Amygdala (tissue), 56 donors: ENCODE data around the gene PKDCC.

Experiments
- DNase-seq, 56 donors: peaks; one replicate each; lab custom pipeline; 2025; lab: John Stamatoyannopoulos, UW

Gene PKDCC

DNA sequence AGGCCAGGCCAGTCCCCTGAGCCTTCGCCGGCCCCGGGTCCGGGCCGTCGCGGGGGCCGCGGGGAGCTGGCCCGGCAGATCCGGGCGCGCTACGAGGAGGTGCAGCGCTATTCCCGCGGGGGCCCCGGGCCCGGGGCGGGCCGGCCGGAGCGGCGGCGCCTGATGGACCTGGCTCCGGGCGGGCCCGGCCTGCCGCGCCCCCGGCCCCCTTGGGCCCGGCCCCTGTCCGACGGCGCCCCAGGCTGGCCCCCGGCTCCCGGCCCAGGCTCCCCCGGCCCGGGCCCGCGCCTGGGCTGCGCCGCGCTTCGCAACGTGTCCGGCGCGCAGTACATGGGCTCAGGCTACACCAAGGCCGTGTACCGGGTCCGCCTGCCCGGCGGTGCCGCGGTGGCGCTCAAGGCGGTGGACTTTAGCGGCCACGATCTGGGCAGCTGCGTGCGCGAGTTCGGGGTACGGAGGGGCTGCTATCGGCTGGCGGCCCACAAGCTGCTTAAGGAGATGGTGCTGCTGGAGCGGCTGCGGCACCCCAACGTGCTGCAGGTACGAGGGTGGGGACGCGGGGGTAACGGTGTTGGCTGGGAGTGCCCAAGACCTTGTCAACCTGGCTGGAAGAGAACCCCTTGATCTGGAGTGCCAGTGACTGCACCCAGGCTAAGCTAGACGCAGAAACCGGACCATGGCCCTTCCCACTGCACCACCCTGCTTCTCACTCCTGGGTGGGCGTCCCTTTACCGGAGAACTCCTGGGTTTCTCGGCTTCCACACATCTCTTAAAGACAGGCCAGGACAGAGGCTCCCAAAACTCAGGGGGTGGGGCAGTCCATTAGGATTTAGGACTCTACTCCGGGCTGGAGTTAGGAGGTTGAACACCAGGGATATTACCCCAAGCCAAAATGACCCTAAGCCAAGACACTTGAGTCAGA, 739 bp downstream of the PKDCC start:
- DNase-seq, result peak in 2 of 56 donors; percentile 21 to 32

DNA sequence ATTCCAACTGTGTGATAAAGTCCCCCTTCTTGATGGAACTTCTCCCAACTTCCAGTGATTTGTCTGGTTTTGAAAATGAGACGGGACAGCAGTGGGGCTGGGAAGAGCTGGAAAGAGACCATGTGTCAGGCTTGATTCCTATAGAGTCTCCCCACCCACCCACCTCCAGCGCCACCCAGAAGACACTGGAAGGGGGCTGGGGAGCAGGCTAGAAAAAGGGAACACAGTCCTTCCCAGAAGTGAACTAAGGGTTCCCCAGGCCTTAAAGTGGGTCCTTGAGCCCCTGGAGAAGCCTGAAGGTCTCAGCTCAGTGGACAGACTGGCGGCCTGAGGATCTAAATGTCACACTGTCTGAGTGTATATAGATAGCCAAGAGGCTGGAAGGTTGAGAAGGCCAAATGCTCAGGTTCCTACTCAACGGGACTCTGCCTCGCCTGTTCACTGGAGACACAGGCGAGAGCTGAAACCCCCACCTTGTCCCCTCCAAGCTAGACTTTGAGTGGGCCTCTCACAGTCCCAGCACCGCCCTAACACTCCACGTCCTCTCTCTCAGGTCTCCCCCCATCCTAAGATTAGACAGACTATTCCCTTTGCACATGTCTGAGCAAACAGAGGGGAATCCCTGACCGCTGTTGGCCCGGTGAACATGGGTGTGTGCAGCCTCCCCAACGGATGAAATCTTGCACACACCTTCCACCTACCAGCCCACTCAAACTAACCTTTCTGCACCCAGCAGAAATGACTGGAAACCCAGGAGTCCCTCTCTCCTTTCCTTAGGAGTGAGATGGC, 1.6 kb downstream of the PKDCC start:
- no peak for DNase-seq

DNA sequence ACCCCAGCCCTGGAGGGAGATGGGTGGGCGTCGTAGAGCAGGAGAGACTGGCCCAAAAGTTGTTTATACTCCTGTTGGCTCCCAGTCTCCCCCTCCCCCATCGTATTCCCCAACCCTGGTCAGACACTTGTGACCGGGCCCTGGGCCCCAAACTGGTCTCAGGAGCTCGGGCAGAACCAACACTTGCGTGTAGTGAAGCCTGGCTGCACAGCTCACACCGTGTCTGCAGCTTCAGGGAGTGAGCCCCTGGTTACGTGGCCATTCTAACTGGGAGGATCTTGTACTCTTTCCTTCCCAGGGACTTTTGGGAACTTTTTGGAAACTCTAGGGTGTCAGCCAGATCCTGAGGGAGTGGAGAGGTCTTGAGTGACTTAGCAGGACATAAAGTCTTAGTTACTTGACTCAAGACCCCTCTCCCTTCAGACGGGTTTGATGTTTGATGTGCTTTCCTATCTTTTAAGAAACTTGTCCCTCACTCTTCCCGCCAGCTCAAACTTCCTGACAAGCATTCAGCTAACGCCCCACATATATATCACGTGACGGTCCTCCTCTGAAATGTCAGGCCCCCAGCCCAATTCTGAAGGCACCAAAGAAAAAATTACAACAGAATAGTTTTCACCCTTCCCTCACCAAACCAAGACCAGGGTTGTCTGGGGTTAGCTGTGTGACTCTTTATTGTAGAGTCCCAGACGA, 2.3 kb downstream of the PKDCC start:
- no peak for DNase-seq

DNA sequence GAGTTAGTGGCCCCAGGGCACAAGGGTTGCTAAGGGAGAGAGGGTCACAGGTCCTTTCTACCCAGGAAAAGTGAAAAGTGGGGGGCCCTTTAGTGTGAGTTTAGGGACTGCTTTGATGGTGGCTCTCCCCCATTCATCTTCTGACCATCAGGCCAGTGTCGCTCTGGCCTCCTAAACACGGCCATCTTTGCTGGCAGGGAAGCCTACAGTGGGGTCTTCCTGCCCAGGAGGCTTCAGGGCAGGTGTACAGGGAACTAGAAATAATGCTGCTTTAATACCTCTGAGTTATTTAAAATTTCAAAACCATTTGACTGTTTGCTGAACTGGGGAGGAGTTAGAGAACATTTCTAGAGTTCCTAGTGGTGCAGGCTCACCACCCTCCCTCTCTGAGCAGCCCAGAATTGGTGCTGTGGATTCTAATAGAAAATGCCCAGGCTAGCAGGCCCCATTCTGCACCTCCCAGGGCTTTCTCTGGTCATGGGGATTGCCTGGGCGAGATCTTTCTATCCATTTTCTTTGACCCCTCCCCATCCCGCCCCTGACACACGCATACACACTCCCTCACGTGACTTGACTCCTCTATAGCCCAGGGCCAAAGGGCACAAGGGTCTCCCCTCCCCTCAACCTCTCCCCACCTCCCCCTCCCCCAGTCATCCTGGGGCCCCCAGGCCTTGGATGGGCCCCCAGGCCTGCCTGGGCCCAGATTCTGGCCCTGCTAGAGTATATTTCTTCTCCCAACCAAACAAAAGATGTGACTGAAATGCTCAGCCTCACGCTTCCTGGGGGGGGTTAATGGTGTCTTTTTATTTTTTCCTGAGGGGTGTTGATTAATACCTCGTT, 3.1 kb downstream of the PKDCC start:
- DNase-seq, result no peak

DNA sequence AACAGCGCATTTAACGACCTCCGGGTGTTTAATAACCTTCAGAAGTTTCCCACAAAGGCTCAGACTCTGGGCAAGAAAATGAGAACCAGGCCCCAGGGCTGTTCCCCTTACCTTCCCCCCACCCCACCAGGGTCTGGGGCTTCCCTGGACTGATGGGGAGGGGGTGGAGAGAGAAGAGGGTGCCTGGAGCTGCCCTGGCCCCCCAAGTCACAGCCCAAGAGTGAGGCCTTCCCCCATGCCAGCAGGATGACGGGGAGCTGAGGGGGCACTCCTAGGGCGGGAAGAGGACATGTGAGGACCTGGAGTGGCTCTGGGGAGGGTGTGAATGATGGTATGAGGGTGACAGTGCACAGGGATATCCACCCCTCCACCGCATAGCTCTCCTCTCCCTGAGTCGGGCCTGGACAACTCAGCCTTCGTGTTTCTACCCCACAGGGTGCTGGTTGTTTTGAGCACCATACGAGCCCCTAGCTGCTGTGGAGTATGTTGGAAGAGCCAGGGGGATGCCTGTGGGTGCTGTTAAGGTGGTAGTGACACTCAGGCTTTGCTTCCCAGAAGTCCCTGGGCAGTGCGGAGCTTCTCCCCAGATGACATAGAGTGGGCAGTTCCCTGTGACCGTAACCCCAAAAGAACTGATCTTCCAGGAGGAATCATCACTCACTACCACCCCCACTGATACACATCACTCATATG, 3.9 kb downstream of the PKDCC start:
- no peak for DNase-seq

DNA sequence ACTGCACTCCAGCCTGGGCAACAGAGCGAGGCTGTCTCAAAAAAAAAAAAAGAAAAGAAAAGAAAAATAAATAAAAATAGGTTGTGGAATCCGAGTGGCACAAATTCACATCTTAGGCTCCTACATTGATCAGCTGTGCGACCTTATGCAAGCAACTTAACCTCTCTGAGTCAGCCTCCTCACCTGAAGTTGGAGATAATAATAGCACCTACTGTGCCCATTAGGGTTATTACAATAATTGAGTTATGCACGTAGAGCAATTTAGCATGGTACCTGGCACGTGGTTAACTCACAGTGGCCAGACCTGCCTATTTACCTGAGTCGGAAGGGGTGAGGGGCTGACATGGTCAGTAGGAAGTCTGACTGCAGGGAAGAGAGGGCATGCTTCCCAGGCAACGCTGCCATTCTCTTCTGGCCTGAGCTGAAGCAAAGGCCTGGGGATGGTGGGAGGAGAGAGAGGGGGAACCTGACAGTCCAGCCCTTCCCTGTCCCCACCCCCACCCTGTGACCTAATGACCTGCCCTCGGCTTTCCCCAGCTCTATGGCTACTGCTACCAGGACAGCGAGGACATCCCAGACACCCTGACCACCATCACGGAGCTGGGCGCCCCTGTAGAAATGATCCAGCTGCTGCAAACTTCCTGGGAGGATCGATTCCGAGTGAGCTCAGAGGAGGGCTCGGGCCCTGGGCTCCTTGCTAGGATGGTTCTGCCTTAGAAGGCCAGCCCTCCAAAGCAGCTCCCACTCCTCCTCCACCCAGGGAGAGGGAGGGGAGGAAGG, 5.1 kb downstream of the PKDCC start:
- no peak for DNase-seq

DNA sequence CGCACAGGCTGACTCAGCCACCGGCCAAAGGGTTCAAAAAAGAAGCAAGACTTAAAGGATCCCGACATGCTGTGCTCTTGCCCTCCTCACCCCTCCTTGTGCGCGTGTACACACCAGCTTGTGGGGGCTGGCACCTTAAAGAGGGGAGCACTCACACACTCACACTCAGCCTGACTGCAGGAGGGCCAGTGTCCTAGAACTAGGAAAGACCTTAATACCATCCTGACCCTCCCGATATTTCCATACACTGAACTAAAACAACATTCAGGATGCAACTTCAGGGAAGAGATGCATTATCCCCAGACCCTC, 5.6 kb downstream of the PKDCC start:
- DNase-seq, result no peak

DNA sequence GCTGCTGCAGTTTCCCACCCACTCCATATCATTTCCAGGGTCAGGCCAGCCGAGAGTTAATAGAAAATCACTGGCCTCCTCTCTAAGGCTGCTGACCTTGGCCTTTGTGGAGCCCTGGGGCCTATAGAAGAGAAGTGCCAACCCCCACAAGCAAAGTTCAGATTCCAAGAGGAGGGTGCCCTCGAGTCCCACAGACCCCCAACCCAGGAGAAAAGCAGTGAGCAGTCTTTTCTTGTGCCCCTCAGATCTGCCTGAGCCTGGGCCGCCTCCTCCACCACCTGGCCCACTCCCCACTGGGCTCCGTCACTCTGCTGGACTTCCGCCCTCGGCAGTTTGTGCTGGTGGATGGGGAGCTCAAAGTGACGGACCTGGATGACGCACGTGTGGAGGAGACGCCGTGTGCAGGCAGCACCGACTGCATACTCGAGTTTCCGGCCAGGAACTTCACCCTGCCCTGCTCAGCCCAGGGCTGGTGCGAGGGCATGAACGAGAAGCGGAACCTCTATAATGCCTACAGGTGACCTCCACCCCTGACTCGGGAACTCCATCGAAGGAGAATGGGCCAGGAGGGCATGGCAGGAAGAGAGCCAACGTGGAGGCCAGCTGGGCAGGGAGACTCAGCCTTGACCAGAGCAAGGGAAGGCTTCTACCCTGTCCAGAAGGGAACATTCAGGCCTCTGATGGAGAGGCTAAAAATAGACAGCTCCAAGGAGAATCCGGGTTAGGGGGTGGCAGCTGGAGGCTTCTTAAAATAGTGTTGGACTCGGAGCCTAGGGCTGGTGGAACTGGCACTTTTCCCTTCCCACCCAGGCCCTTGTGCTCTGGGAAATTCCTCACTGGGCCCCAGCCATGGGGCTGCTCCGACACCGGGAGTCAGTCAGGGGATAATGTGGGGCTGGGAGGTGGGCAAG, 6.2 kb downstream of the PKDCC start:
- DNase-seq, result peak in 4 of 56 donors; percentile 11 to 27 (median 20)

DNA sequence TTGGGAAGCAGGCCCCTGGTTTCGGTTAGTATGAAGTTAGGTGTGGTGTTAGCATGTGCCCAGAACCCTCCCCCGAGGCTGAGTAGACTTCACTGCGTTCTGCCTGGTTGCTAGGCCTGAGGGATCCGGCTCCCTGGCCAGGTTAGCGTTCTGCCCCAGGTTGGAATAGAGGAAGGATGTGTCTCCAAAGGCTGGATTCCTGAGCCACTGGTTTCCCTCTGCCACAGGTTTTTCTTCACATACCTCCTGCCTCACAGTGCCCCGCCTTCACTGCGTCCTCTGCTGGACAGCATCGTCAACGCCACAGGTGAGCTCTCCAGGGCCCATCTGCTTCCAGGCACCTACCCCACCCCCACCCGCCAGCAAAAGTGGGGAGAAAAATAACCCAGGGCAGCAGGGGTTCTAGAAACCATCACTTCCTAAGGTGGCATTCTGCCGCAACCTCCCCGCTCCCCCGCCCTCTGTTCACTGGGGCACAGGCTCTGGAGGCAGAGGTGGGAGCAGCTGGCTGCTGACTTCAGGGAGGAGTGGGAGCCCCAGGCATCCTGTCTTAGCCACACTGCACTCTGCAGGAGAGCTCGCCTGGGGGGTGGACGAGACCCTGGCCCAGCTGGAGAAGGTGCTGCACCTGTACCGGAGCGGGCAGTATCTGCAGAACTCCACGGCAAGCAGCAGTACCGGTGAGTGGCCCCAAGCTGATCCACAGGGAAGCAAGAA, 7.1 kb downstream of the PKDCC start:
- DNase-seq, result no peak

DNA sequence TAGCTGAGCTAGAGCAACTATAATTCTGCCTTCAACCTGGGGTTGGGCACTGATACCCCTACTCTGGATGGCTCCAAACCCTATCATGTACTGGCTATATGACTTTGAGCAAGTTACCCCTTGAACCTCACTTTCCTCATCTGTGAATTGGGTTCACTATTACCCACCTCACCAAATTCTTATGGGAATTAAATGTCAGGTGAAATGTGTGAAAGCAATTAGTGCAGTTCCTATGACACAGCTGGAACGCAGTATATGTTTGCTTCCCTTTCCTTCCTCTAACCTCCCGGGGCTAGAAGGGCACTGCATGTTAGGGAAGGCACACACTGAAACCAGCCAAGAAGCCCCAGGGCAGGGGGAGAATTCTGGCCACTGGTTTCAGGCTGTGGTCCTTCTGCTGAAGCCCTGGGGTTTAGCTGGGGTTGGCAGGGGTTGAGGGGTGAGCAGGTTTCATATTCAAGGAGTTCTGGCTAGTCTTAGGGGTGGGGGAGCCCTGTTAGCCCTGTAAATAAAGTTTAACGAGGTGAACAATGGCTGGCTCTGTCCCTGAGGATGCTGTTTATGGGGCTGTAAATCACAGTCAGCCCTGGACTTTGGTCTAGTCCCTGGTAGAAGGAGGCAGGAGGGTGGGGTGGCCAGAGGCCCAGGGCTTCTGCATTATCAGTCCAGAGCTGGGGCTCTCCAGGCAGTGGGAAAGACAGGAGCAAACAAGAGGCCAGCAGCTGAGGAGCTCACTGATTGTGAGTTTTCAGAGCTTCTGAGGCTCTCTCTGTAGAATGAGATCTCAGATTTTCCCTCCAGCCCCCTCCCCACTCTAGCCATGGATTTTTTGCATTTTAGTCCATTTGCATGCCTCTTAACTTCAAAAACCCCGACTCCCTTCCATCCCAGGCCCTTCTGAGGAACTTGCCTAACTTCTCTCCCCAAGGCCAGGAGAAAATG, 8.0 kb downstream of the PKDCC start:
- no peak for DNase-seq

DNA sequence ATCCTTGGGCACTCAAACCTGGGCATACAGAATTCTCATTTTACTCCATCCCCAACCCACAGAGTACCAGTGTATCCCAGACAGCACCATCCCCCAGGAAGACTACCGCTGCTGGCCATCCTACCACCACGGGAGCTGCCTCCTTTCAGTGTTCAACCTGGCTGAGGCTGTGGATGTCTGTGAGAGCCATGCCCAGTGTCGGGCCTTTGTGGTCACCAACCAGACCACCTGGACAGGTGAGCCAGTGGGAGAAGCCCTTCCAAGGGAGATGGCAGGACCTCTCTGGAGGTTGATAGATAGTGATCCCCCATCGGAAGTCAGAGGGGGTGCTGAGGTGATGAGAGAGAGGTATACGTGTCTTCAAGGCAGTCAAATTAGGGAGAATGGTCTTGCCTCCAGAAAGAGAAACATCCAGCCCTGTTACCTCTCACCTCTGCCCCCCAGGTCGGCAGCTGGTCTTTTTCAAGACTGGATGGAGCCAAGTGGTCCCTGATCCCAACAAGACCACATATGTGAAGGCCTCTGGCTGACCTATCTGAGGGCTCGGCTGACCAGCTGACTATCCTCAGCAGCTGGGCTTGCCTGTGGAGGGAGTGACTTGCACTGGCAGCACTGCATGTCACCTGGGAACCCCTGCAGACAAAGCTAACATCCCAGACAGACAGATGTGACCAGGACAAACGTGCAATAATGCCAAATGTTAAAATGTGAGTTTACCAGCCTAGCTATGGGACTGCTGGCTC, 9.5 kb downstream of the PKDCC start:
- DNase-seq, result no peak

DNA sequence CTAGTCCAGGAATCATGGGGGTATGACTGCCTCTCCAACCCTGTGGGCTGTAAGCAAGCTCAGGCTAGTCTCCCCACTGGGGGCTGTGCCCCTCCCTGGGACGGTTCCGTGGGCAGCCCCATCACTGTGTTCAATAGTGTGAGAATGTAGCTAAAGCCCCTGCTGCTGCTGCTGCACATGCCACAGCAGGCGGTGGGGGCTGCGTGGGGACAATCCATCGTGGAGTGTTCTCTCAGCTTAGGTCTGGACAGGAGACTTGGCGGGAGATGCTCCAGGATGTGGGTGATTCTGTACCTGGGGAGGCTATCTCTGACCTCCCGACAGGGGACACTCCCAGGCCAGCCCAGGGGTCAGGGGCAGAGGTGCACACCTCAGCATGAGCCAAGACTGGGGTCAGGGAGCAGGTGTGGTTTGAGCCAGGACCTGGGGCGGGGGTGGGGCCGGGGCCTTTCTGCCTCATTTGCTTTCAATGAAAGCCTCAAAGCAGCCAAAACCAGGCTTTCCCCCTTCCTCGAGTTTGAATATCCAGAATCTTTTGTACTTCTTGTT, 10.2 kb downstream of the PKDCC start:
- DNase-seq, result no peak

DNA sequence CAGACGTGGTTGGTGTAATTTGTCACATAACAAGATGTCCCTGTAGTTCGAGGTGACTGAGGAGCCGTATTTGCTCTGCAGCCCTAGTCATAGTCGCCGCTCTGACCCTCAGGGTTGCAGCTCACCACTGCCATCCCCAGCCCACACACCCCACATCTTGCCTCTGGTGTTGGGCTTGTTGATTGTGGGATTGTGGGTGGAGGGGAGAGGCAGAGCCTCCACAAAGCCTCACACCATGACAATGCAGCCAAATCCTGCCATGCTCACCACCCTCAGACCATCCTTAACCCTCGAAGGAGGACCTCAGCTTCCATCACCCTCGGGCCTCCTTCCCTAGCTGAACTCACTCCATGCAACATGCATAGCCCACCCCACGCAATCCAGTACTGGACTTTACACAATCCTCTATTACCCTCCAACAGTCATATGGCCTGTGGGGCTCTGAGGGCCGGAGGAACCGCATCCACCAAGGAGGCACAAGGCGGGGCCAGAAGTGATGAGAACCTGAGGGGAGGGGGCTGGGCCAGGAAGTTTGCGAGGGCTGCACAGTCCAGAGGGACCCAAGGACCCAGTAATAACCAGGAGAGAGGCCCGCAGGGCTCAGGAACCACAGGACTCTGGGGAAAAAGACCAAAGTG, 11.6 kb downstream of the PKDCC start:
- no peak for DNase-seq

DNA sequence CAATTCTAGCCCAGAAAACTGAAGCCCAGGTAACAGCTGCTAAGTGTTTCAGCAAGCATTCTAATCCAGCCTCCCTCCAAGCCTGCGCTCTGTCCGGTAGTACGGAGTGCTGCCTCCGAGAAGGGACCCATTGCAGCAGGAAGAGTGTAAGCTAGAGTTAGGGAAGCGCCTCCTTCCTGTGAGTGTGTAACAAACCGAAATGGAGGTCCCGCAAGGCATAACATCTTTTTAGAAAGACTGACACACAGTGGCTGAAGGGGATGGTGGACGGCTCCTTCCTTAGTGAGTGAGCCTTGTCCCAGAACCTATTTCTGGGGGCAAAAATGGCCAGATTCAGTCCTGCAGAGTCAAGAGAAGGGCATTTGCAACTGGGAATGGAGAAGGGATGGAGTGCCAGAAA, 12.2 kb downstream of the PKDCC start:
- no peak for DNase-seq
